Measurements from ENCODE around the gene SDSL.

Gene SDSL, protein sequence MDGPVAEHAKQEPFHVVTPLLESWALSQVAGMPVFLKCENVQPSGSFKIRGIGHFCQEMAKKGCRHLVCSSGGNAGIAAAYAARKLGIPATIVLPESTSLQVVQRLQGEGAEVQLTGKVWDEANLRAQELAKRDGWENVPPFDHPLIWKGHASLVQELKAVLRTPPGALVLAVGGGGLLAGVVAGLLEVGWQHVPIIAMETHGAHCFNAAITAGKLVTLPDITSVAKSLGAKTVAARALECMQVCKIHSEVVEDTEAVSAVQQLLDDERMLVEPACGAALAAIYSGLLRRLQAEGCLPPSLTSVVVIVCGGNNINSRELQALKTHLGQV

GRCh38 chr12:113422030-113422885 lies at the start of gene SDSL:
SDSL (plus strand) TSS chr12:113422380; CDS start chr12:113427983, 5,603 bp downstream.
- peak; percentile 10 to 82 for DNase-seq

DNA sequence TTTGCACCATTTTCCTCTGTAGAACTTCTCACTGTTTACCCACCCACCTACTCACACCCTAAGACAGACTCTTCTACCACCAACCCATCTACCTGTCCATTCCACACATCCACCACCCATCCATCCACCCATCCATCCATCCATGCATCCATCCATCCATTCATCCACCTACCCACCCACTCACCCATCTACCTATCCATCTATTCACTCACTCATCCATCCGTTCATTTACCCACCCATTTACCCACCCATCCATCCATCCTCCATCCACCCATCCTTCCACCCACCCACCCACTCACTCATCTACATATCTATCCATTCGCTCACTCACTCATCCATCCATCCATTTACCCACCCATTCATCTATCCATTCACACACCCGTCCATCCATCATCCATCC lies 48.7 kb upstream of the SDSL start:
- no peak for DNase-seq

DNA sequence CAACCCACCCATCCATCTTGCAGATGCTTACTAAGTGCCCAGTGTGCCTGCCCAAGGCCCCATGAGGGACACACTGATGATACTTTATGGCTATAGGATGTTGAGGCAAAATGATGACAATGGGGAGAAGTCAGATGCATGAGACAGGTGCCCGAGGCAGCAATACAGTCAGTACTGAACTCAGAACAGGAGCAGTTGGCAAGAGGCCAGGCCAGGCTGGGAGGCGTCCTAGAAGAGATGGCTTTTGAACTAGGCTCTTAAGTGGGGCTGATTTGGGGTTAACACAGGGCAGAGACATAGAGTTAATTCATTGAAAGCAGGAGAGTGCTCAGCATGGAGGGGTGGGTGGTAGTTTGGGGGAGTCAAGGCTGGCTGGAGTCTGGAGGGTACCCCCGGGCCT lies 48.2 kb upstream of the SDSL start:
- DNase-seq, result no peak

DNA sequence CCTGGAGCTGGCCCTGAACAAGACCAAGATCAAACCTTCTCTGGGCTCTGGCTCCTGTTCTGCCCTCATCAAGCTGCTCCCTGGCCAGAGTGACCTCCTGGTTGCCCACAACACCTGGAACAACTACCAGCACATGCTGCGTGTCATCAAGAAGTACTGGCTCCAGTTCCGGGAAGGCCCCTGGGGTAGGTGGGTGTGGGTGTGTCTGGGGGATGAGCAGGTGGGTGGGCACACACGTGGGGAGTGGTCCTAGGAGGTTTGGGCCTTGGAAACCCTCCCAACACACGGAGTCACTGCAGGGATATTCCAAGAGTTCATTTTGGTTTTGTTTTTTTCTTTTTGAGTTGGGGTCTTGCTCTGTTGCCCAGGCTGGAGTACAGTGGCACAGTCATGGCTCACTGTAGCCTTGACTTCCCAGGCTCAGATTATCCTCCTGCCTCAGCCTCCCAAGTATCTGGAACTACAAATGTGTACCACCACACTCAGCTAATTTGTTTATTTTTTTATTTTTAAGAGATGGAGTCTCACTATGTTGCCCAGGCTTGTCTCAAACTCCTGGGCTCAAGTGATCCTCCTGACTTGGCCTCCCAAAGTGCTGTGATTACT lies 47.3 kb upstream of the SDSL start:
- no peak for DNase-seq

DNA sequence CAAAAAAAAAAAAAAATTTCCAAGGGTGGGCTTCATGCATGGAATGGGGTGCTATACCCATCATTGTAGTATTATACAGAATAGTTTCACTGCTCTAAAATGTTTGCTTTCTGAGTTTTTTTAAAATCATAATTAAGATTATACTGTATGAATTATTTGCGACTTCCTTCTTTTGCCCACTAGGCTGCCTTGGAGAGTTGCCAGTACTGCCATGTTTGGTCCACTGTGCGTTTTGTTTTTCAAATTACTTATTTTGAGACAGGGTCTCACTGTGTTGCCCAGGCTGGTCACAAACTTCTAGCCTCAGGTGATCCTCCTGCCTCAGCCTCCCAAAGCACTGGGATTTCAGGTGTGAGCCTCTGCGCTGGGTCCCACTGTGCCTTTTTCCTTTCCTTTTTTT lies 43.9 kb upstream of the SDSL start:
- DNase-seq, result no peak

DNA sequence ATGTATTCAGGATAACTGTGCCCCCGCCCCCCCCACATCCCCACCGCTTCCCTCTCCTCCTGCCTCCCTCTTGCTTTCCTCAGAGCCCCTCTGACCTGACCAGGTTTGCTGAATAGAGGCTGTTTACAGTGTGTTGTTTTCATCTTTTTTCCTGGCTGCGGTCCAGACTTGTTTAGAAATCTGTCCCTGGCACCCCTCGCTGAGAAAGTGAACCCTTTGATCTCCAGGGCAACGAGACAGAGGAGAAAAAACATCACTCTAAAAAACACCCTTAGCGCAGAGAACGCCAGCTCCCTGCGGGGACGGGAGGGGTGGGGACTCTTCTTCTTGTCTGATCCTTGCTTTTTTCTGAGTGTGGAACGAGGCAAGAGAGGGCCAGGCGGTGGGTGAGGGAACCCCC lies 41.0 kb upstream of the SDSL start:
- no peak for DNase-seq

DNA sequence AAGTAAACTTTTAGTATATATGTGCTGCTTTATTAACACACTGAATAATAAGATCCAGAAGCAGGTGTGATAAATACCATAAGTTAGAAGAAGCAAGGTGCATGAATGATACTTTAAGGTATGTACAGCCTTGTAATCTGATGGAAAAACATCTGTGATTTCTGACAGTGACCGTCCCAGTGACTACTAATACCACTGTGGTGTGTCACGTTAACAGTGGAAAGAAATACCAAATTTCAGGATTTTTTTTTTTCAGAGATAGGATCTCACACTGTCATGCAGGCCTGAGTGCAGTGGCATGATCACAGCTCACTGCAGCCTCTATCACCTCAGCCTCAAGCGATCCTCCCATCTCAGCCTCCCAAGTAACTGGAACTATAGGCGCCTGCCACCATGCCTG lies 40.0 kb upstream of the SDSL start:
- no peak for DNase-seq

GRCh38 chr12:113384778-113385177 lies 37.4 kb upstream of the SDSL start:
- no peak for DNase-seq

- no peak for DNase-seq
Observed at GRCh38 chr12:113385282-113385882, 36.8 kb upstream of the SDSL start.

GRCh38 chr12:113386866-113387566 lies 35.2 kb upstream of the SDSL start:
- DNase-seq, result no peak

- no peak for DNase-seq
Observed at GRCh38 chr12:113387631-113388030, 34.5 kb upstream of the SDSL start.

DNA sequence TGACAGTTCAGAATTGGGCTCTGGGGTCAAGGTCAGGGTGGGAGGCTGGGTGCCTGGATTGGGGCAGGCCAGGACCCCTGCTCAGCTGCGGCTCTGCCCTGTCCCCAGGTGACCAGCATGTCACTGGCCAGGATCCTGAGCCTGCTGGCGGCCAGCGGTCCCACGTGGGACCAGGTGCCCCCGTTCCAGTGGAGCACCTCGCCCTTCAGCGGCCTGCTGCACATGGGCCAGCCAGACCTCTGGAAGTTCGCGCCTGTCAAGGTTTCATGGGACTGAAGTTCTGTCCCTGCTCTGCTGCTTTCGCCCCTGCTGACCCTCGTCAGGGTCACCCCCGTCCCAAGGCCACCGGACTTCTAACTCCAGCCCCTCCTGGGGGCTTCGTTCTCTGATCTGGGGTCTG lies 33.8 kb upstream of the SDSL start:
- DNase-seq, result no peak

DNA sequence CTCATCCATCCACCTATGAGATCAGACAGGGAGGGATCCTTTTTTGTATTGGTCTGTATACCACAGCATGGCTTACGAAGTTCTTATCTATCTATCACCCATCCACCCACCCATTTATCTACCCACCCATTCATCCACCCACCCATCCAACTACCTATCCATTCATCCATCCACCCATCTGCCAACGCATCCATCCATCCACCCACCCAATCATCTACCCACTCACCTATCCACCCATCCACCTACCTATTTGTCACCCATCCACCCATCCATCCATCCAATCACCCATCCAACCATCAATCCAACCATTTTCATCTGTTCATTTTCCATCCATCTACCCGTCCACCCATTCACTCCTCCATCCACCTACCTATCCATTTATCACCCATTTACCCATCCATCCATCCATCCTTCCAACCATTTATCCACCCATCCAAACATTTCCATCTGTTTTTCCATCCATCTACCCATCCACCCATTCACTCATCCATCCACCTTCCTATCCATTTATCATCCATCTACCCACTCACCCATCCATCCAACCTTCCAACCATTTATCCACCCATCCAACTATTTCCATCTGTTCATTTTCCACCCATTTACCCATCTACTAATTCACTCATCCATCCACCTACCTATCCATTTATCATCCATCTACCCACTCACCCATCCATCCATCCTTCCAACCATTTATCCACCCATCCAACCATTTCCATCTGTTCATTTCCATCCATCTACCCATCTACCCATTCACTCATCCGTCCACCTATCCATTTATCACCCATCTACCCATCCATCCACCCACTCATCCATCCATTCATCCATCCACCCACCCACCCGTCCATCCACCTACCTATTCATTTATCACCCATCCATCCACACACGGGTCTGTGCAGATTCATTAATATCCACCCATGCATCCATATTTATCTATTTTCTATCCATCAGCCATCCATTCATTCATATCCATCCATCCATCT lies 31.8 kb upstream of the SDSL start:
- DNase-seq, result no peak

GRCh38 chr12:113391145-113391544 lies 31.0 kb upstream of the SDSL start:
- DNase-seq, result no peak

GRCh38 chr12:113391650-113392337 lies 30.4 kb upstream of the SDSL start:
- no peak for DNase-seq

- DNase-seq, result no peak
Observed at GRCh38 chr12:113392520-113392919, 29.7 kb upstream of the SDSL start.

- no peak for DNase-seq
Observed at GRCh38 chr12:113392988-113393579, 29.1 kb upstream of the SDSL start.

DNA sequence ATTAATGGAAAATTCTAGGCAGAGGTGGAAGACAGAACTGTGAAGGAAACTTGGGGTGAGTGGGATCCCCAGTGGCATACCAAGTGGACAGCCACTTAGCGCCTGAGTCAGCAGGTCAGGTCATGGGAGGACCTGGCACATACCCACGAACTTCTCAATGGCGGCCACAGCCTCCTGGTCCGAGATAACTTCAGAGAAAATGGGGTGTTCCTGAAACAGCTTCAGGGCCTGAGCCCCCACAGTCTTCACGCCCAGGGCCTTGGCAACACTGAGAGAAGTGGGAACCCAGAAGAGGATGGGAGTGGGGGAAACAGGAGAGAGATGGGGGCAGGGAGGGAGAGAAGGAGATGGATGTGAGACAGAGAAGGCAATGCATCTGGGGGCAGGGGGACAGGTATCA lies 28.4 kb upstream of the SDSL start:
- DNase-seq, result no peak

DNA sequence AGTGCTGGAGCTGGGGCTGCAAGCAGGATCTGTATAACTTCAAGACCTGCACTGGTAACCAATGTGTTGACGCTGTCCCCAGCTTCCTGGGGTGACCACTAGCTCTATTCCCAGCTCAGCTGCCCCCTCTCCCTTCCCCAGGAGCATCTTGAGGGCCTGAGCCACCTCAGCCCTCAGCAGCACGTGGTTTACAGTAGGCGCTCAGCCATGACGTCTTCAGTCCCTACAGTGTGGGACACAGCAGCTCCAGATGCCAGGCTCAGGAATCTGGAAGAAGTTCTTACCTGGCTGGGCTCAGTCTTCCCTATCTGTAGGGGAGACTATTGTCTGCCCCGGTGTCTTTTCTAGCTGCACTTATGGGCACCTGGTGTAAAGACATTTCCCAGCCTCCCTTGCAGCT lies 27.1 kb upstream of the SDSL start:
- DNase-seq, result no peak

- DNase-seq, result no peak
Observed at GRCh38 chr12:113396200-113396599, 26.0 kb upstream of the SDSL start.
